HCT116 (cell line): ENCODE results near the gene POLA1. TPM values are rescaled to one million over a fixed set of nuclear protein-coding genes. Genes with fewer than 3 reads are reported as not detected.

Source experiments
- ATAC-seq: fragments of 200-7000 bp; cut with Tn5 transposase; 2 replicates; pipeline ENCODE4 v1.9.1; 2020; ENCODE audit warnings: mild to moderate bottlenecking, moderate library complexity
- BruUV-seq: library from RNA; stranded (reverse); fragments of 400-500 nt; replicated peaks from 2 replicates; lab custom pipeline; 2021; lab: Mats Ljungman, UMichigan
- CTCF ChIA-PET: fragments of 300-600 bp; sonication (Branson Sonifier 250); formaldehyde crosslinking; loops from one replicate; lab custom pipeline; 2021; ENCODE audit warnings: antibody characterized with exemption; lab: Charles Lee
- POLR2A ChIA-PET: fragments of 300-600, 350-600 bp; sonication (Branson Sonifier 250); formaldehyde crosslinking; loops from one replicate; lab custom pipeline; 2021; ENCODE audit warnings: antibody characterized with exemption; lab: Charles Lee
- RAD21 ChIA-PET, 2 experiments: fragments of 300-600 bp; sonication (Branson Sonifier 250); formaldehyde crosslinking; loops; one replicate each; lab custom pipeline; 2023; ENCODE audit warnings: low total read pairs in 2 of 2; ENCODE audit not compliant: uncharacterized antibody in 2 of 2, unreplicated experiment in 2 of 2, low non-redundant PET in 1 of 2; lab: Charles Lee
- DNase-seq: peaks from one replicate; pipeline ENCODE4 v3.0.0-alpha.2; 2010; ENCODE audit warnings: low read depth, low spot score
- H2AFZ ChIP-seq: fragments of 200-600 bp; shearing (Covaris generic), sonication (generic); 2 replicates; pipeline ENCODE4 v1.6.1; 2017; ENCODE audit warnings: low read depth, mixed run types, mixed read lengths, antibody characterized with exemption, low read length; ENCODE audit not compliant: poor library complexity, severe bottlenecking
- H3K27ac ChIP-seq: 2 replicates; pipeline ENCODE4 v1.5.1; 2012; ENCODE audit warnings: low read depth, low read length
- H3K27me3 ChIP-seq: fragments of 200-600 bp; sonication (generic); 2 replicates; pipeline ENCODE4 v1.6.1; 2016; ENCODE audit warnings: mixed run types, low read length, mixed read lengths; ENCODE audit not compliant: insufficient read depth
- H3K36me3 ChIP-seq, 2 experiments: fragments of 200-500 bp in 1 of 2; fragments of 200-600 bp in 1 of 2; sonication (Bioruptor generic) in 1 of 2; sonication (generic) in 1 of 2; 2 replicates each; pipeline versions ENCODE4 v1.5.1 to v1.6.1; 2014 to 2016; ENCODE audit warnings: low read length in 2 of 2, inconsistent platforms in 1 of 2, mixed read lengths in 1 of 2, mixed run types in 1 of 2; ENCODE audit not compliant: insufficient read depth in 2 of 2, control insufficient read depth in 1 of 2
- H3K4me1 ChIP-seq, 2 experiments: fragments of 200-600 bp in 1 of 2; sonication (generic) in 1 of 2; 2 replicates each; pipeline versions ENCODE4 v1.5.1 to v1.6.1; 2012 to 2017; ENCODE audit warnings: low read length in 2 of 2, inconsistent platforms in 1 of 2, mild to moderate bottlenecking in 1 of 2, mixed read lengths in 1 of 2, mixed run types in 1 of 2, moderate library complexity in 1 of 2; ENCODE audit not compliant: insufficient read depth in 2 of 2, control insufficient read depth in 1 of 2
- H3K4me2 ChIP-seq: fragments of 200-600 bp; sonication (generic); 2 replicates; pipeline ENCODE4 v1.6.1; 2017; ENCODE audit warnings: mixed run types, low read length, mixed read lengths
- H3K4me3 ChIP-seq, 2 experiments: fragments of 200-600 bp in 1 of 2; sonication (generic) in 1 of 2; replicated peaks in 1 of 2; 2 replicates each; pipeline ENCODE4 v1.5.1; 2011 to 2016; ENCODE audit warnings: low read length in 2 of 2, control low read depth in 1 of 2, low read depth in 1 of 2, mild to moderate bottlenecking in 1 of 2, mixed read lengths in 1 of 2, mixed run types in 1 of 2
- H3K79me2 ChIP-seq: fragments of 200-600 bp; sonication (generic); 2 replicates; pipeline ENCODE4 v1.6.1; 2017; ENCODE audit warnings: mild to moderate bottlenecking, mixed run types, low read length, moderate library complexity, mixed read lengths; ENCODE audit not compliant: insufficient read depth
- H3K9ac ChIP-seq: fragments of 200-600 bp; sonication (generic); 2 replicates; pipeline ENCODE4 v1.6.1; 2016; ENCODE audit warnings: low read length, mixed read lengths
- H3K9me2 ChIP-seq: fragments of 200-600 bp; sonication (generic), shearing (Covaris generic); 2 replicates; pipeline ENCODE4 v1.6.1; 2017; ENCODE audit warnings: mixed run types, mild to moderate bottlenecking, moderate library complexity; ENCODE audit not compliant: insufficient read depth
- H3K9me3 ChIP-seq, 2 experiments: fragments of 200-500 bp in 1 of 2; fragments of 200-600 bp in 1 of 2; sonication (Bioruptor generic) in 1 of 2; sonication (generic) in 1 of 2; 2 replicates each; pipeline ENCODE4 v1.6.1; 2014 to 2017; ENCODE audit warnings: low read length in 2 of 2, mixed read lengths in 2 of 2, inconsistent platforms in 1 of 2, low read depth in 1 of 2, mild to moderate bottlenecking in 1 of 2, mixed run types in 1 of 2, moderate library complexity in 1 of 2; ENCODE audit not compliant: control insufficient read depth in 1 of 2, insufficient read depth in 1 of 2
- H4K20me1 ChIP-seq: fragments of 200-600 bp; sonication (generic), shearing (Covaris generic); 2 replicates; pipeline ENCODE4 v1.6.1; 2017; ENCODE audit warnings: mixed run types, mild to moderate bottlenecking, moderate library complexity; ENCODE audit not compliant: insufficient read depth
- ATF3 ChIP-seq: IDR thresholded peaks from 2 replicates; pipeline ENCODE4 v1.6.1; 2012
- CBX3 ChIP-seq: IDR thresholded peaks from 2 replicates; pipeline ENCODE4 v1.6.1; 2012; ENCODE audit warnings: low read depth
- CEBPB ChIP-seq: IDR thresholded peaks from 2 replicates; pipeline ENCODE4 v1.6.1; 2012; ENCODE audit warnings: low read depth
- EGR1 ChIP-seq: IDR thresholded peaks from 2 replicates; pipeline ENCODE4 v1.6.1; 2012; ENCODE audit warnings: low read depth
- ELF1 ChIP-seq: IDR thresholded peaks from 2 replicates; pipeline ENCODE4 v1.6.1; 2012; ENCODE audit warnings: low read depth, borderline replicate concordance
- RAD21 ChIP-seq: IDR thresholded peaks from 2 replicates; pipeline ENCODE4 v1.6.1; 2012; ENCODE audit warnings: low read depth, mild to moderate bottlenecking
- SP1 ChIP-seq: IDR thresholded peaks from 2 replicates; pipeline ENCODE4 v1.6.1; 2012; ENCODE audit warnings: low read depth
- SRF ChIP-seq: IDR thresholded peaks from 2 replicates; pipeline ENCODE4 v1.6.1; 2012; ENCODE audit warnings: low read depth
- YY1 ChIP-seq: IDR thresholded peaks from 2 replicates; pipeline ENCODE4 v1.6.1; 2011; ENCODE audit warnings: low read length, low read depth, moderate library complexity, mild to moderate bottlenecking; ENCODE audit not compliant: insufficient replicate concordance; ENCODE audit errors: extremely low read depth
- ZFX ChIP-seq: fragments of 450-650 bp; IDR thresholded peaks from 2 replicates; pipeline ENCODE4 v1.6.1; 2017
- intact Hi-C: fragments of 100-400 bp; cut with micrococcal nuclease; formaldehyde crosslinking; loops from 2 replicates; pipeline ENCODE4 v1.10.0; 2022
- total RNA-seq: library from RNA; stranded (reverse); gene quantifications from one replicate; pipeline ENCODE4 v1.2.1, GENCODE V29; 2021; ENCODE audit not compliant: unreplicated experiment
- TF ChIP-seq, protein P1 (sequence below): IDR thresholded peaks from 2 replicates; pipeline ENCODE4 v1.6.1; 2012

The POLA1 gene
- total RNA-seq, 1 experiment from 2014 or later: 27.0 TPM

DNA sequence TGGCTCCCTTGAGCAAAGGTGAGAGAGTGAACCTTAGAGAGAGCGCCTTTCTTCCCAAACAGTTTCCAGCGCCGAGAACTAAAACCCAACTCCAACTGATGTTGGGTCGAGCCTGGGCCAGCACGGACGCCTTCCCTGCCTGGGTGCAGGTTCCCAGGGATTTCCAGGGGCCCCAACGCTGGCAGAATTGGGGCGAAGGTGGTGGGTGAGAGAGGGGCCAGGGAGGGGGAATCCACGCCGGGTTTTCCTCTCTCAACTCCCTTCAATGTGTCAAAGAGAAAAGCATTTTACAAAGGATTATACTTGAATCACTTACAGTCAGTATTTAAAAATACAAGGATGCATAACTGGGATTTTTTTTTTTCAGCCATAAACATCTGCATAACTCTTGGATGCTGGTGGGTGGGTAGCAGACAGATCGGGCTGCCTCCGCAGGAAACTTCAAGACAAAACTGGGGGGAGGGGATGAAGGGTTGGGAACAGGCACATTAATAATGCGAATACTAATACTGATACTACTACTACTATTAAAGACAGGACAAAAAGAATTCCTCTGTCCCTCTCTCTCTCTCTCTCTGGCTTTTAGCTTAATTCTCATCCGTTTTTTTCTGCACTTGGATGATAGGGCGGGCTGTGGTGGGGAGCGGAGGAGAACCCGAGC is 323.4 kb downstream of the POLA1 start:
- no peak overlapping the region for H2AFZ ChIP-seq
- H3K4me1 ChIP-seq: peaks cover 7 to 19% of the 10 kb centered on the region in 2 experiments; a peak in 3 of 4 replicates
- no peaks in the 10 kb centered on the region for H3K9me3 ChIP-seq
- ChIA-PET RAD21 (interaction anchor here in 1 of 2 experiments (0.7 kb wide), 1 partner anchor 393 kb away, joined by 3 read pairs; no protein-coding TSS in a partner anchor), POLR2A (no interaction called here), CTCF (no interaction called here)
- no peak overlapping the region for H3K9ac ChIP-seq
- H3K27me3 ChIP-seq: no peaks in the 10 kb centered on the region
- no peaks in the 10 kb centered on the region for H4K20me1 ChIP-seq
- DNase-seq (no peak), ATAC-seq (no peak)
- no peak overlapping the region for H3K27ac ChIP-seq
- TF ChIP-seq ZFX (no peak), SP1 (no peak), RAD21 (no peak), ELF1 (no peak), CBX3 (no peak), ATF3 (no peak), CEBPB (no peak), YY1 (no peak), EGR1 (no peak), SRF (no peak)
- TF ChIP-seq, protein P1, sequence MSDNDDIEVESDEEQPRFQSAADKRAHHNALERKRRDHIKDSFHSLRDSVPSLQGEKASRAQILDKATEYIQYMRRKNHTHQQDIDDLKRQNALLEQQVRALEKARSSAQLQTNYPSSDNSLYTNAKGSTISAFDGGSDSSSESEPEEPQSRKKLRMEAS: no peak
- H3K4me2 ChIP-seq: no peak overlapping the region
- BruUV-seq: no TSS peak
- H3K9me2 ChIP-seq: no peaks in the 10 kb centered on the region
- H3K4me3 ChIP-seq: no peak overlapping the region
- H3K79me2 ChIP-seq: no peaks in the 10 kb centered on the region
- no peaks in the 10 kb centered on the region for H3K36me3 ChIP-seq
- intact Hi-C loops: no loop called here
